Hepatocyte (in vitro differentiated cells): ENCODE data around the gene UTF1. TPM values are rescaled to one million over a fixed set of nuclear protein-coding genes. Genes with fewer than 3 reads are reported as not detected.

Experiments
- DNase-seq: peaks from one replicate; pipeline ENCODE4 v3.0.0-alpha.2; 2016; ENCODE audit warnings: low spot score
- H2AFZ ChIP-seq: fragments of 200-600 bp; sonication (generic); 2 replicates; pipeline ENCODE4 v1.6.0; 2016; ENCODE audit warnings: antibody characterized with exemption, mild to moderate bottlenecking
- H3K27ac ChIP-seq: fragments of 200-600 bp; sonication (generic); 2 replicates; pipeline ENCODE4 v1.5.1; 2016; ENCODE audit warnings: mild to moderate bottlenecking
- H3K27me3 ChIP-seq: fragments of 200-600 bp; sonication (generic); 2 replicates; pipeline ENCODE4 v1.6.1; 2016
- H3K36me3 ChIP-seq: fragments of 200-600 bp; sonication (generic); replicated peaks from 2 replicates; pipeline ENCODE4 v1.5.1; 2016; ENCODE audit warnings: low read depth; ENCODE audit not compliant: insufficient read depth
- H3K4me1 ChIP-seq: fragments of 200-600 bp; sonication (generic); 2 replicates; pipeline ENCODE4 v1.5.1; 2016; ENCODE audit warnings: mild to moderate bottlenecking, moderate library complexity; ENCODE audit not compliant: insufficient read depth
- H3K4me2 ChIP-seq: fragments of 200-600 bp; sonication (generic); 2 replicates; pipeline ENCODE4 v1.6.0; 2016
- H3K4me3 ChIP-seq: fragments of 200-600 bp; sonication (generic); 2 replicates; pipeline ENCODE4 v1.5.1; 2016; ENCODE audit warnings: mild to moderate bottlenecking
- H3K79me2 ChIP-seq: fragments of 200-600 bp; sonication (generic); 2 replicates; pipeline ENCODE4 v1.6.0; 2017; ENCODE audit warnings: mild to moderate bottlenecking
- H3K9me2 ChIP-seq: fragments of 200-600 bp; sonication (generic); replicated peaks from 2 replicates; pipeline ENCODE4 v1.6.0; 2017; ENCODE audit warnings: mild to moderate bottlenecking; ENCODE audit not compliant: insufficient read depth
- H3K9me3 ChIP-seq: fragments of 200-600 bp; sonication (generic); 2 replicates; pipeline ENCODE4 v1.5.1; 2016; ENCODE audit warnings: low read depth, mild to moderate bottlenecking
- H4K20me1 ChIP-seq: fragments of 200-600 bp; sonication (generic); 2 replicates; pipeline ENCODE4 v1.6.0; 2016; ENCODE audit warnings: mild to moderate bottlenecking; ENCODE audit not compliant: insufficient read depth, poor library complexity, severe bottlenecking
- EZH2 ChIP-seq: fragments of 200-600 bp; sonication (generic); IDR thresholded peaks from 2 replicates; pipeline ENCODE4 v1.6.1; 2016; ENCODE audit warnings: antibody characterized with exemption, mild to moderate bottlenecking, borderline replicate concordance
- EZH2phosphoT487 ChIP-seq: fragments of 200-600 bp; sonication (generic); IDR thresholded peaks from one replicate; pipeline ENCODE4 v1.6.1; 2018; ENCODE audit warnings: antibody characterized with exemption, mild to moderate bottlenecking, low read depth, moderate library complexity; ENCODE audit not compliant: unreplicated experiment, severe bottlenecking
- whole genome bisulfite sequencing: methylation state at CpG from one replicate; pipeline ENCODE4 v1.1.6; 2016; ENCODE audit warnings: low lambda C conversion rate; ENCODE audit errors: missing lambda C conversion rate; 5-methylcytosine and 5-hydroxymethylcytosine counted together
- polyA plus RNA-seq: library from polyadenylated mRNA; unstranded; fragments of >200 nt; fragmentation: Nextera tagmentation; extraction: Ambion mirVana; gene quantifications from 2 replicates; pipeline ENCODE4 v1.2.1, GENCODE V29; 2016
- total RNA-seq: library from RNA; depleted of rRNA; stranded (reverse); fragments of >200 nt; gene quantifications from 2 replicates; pipeline ENCODE4 v1.2.3, GENCODE V29; 2014
- TF ChIP-seq, protein P1 (sequence below): fragments of 200-600 bp; sonication (generic); IDR thresholded peaks from 2 replicates; pipeline ENCODE4 v1.5.1; 2016; ENCODE audit warnings: antibody characterized with exemption, mild to moderate bottlenecking; ENCODE audit not compliant: poor library complexity

The UTF1 gene
- total and polyA plus RNA-seq, 2 experiments from 2014 or later = not detected

DNA sequence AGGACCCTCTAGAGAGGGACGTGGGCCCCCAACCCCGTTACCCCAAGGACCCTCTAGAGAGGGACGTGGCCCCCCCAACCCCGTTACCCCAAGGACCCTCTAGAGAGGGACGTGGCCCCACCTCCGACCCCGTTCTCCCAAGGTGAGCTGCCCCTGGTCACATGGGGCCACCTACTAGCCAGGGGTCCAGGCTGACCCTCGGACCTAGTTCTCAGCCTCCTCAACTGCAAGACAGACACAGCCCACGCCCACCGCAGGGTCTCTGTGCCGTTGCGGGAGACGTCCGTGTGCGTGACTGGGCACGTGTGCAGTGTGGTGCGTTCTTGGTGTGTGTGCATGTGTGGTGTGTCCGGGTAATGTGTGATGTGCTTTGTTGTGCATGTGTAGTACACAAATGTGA lies 21.6 kb upstream of the UTF1 start:
- no peak overlapping the region for H3K4me3 ChIP-seq
- DNase-seq = no peak
- WGBS = 98% methylated on average over 11 of the region's 18 CpGs

DNA sequence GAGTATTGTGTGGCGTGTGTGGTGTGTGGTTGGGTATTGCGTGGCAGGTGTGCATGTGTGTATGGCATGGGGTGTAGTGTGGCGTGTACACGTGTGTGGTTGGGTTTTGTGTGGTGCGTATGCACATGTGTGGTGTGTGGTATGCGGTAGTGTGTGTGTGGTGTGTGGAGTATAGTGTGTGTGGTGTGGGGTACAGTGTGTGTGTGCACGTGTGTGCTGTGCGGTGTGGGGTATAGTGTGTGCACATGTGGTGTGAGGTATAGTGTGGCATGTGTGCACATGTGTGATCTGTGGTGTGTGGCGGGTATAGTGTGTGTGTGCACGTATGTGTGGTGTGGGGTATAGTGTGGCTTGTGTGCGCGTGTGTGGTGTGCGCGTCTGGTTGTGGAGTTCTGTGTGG lies 20.9 kb upstream of the UTF1 start:
- H3K4me3 ChIP-seq = no peak overlapping the region
- H3K79me2 ChIP-seq = no peaks in the 10 kb centered on the region
- no peaks in the 10 kb centered on the region for H3K4me1 ChIP-seq
- H3K9me2 ChIP-seq = no peaks in the 10 kb centered on the region
- no peaks in the 10 kb centered on the region for H3K36me3 ChIP-seq
- no peak overlapping the region for H3K4me2 ChIP-seq
- H4K20me1 ChIP-seq = no peaks in the 10 kb centered on the region
- no peaks in the 10 kb centered on the region for H3K9me3 ChIP-seq
- no peaks in the 10 kb centered on the region for H3K27me3 ChIP-seq
- 96% methylated on average over 14 of the region's 14 CpGs for WGBS
- no peak overlapping the region for H3K27ac ChIP-seq
- TF ChIP-seq, protein P1, sequence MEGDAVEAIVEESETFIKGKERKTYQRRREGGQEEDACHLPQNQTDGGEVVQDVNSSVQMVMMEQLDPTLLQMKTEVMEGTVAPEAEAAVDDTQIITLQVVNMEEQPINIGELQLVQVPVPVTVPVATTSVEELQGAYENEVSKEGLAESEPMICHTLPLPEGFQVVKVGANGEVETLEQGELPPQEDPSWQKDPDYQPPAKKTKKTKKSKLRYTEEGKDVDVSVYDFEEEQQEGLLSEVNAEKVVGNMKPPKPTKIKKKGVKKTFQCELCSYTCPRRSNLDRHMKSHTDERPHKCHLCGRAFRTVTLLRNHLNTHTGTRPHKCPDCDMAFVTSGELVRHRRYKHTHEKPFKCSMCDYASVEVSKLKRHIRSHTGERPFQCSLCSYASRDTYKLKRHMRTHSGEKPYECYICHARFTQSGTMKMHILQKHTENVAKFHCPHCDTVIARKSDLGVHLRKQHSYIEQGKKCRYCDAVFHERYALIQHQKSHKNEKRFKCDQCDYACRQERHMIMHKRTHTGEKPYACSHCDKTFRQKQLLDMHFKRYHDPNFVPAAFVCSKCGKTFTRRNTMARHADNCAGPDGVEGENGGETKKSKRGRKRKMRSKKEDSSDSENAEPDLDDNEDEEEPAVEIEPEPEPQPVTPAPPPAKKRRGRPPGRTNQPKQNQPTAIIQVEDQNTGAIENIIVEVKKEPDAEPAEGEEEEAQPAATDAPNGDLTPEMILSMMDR = no peak
- no peak for TF ChIP-seq EZH2phosphoT487
- no peak for TF ChIP-seq EZH2
- no peak for DNase-seq
- no peak overlapping the region for H2AFZ ChIP-seq

More for the DNA sequence above, 21.6 kb upstream of the UTF1 start:
- Histone ChIP-seq H3K27ac (no peak overlapping the region), H3K79me2 (no peaks in the 10 kb centered on the region), H3K4me2 (no peak overlapping the region), H3K4me1 (no peaks in the 10 kb centered on the region), H3K36me3 (no peaks in the 10 kb centered on the region), H3K27me3 (no peaks in the 10 kb centered on the region), H3K9me2 (no peaks in the 10 kb centered on the region), H4K20me1 (no peaks in the 10 kb centered on the region), H2AFZ (no peak overlapping the region), H3K9me3 (no peaks in the 10 kb centered on the region)
- TF ChIP-seq EZH2phosphoT487 (no peak), EZH2 (no peak)

DNA sequence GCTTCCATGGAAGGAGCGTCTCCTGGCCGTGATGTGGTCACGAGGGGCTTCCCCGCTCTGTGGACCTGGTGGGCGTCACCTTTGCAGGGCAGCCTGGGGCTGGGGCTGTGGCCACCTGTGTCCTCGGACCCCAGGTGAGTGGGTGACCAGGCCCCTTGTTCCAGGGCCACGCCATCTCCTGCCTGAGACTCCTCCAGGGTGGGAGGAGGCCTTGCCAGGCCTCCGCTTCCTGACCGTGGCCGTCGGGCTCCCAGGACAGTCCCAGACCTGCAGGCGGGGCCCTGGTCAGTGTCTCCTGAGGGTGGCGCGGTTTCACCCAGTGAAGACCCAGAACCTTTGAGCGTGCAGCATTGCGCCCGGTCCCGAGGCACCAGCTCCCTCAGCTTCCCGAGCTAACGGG lies 20.4 kb upstream of the UTF1 start:
- Histone ChIP-seq H3K27me3 (no peaks in the 10 kb centered on the region), H3K36me3 (no peaks in the 10 kb centered on the region), H3K9me3 (no peaks in the 10 kb centered on the region), H3K4me3 (no peak overlapping the region), H3K9me2 (no peaks in the 10 kb centered on the region), H3K27ac (no peak overlapping the region), H4K20me1 (no peaks in the 10 kb centered on the region), H3K4me1 (no peaks in the 10 kb centered on the region), H3K4me2 (no peak overlapping the region), H3K79me2 (no peaks in the 10 kb centered on the region), H2AFZ (no peak overlapping the region)
- 93% methylated on average over 19 of the region's 20 CpGs for WGBS
- DNase-seq = no peak
- no peak for TF ChIP-seq EZH2phosphoT487
- TF ChIP-seq, protein P1 = no peak
- TF ChIP-seq EZH2 = no peak

DNA sequence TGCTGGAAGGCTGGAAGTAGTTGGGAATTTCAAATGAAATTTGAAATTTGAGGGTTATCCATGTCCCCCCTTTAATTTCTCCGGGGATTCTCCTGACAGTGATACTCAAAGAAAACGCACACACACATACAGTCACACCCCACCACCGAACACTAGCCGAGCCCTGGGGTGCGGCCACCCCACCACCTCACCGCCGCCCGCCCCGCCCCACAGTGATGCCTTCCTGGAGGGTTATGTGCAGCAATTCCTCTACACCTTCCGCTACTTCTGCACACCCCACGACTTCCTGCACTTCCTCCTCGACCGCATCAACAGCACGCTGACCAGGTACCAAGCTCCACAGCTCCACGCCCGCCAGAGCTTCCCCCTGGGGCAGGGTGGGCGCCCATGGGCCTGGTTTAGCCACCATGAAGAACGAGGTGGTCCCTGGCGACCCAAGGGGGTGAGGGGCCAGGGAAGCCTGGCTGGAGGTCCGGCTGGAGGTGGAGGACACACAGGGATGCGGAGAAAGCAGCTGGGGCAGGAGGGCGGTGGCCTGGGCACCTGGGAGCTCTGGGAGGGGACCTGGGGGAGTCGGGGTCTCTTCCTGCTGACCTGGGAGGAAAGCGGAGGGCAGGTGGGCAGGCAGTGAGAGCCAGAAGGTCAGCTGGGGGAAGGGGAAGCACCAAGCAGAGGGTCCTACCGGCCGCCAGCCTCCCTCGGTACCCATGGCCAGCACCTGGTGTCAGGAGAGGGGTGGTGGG lies 19.4 kb upstream of the UTF1 start:
- no peaks in the 10 kb centered on the region for H3K27me3 ChIP-seq

More for the DNA sequence above, 19.4 kb upstream of the UTF1 start:
- H3K4me1 ChIP-seq = no peaks in the 10 kb centered on the region
- no peaks in the 10 kb centered on the region for H3K79me2 ChIP-seq
- no peaks in the 10 kb centered on the region for H3K9me2 ChIP-seq
- H3K27ac ChIP-seq = no peak overlapping the region
- TF ChIP-seq EZH2phosphoT487 (no peak), EZH2 (no peak)
- TF ChIP-seq, protein P1 = no peak
- H3K9me3 ChIP-seq = no peaks in the 10 kb centered on the region
- no peak for DNase-seq
- H3K4me2 ChIP-seq = no peak overlapping the region
- WGBS = 92% methylated on average over 17 of the region's 27 CpGs
- no peak overlapping the region for H3K4me3 ChIP-seq
- no peaks in the 10 kb centered on the region for H3K36me3 ChIP-seq
- no peak overlapping the region for H2AFZ ChIP-seq
- H4K20me1 ChIP-seq = no peaks in the 10 kb centered on the region
